ENCODE results near the gene UBTD2. TPM values are rescaled to one million over a fixed set of nuclear protein-coding genes. Genes with fewer than 3 reads are reported as not detected.

The UBTD2 gene
- total and polyA plus RNA-seq, 2 of the 4 experiments (the other 2 are of a cell fraction), result 11.2 to 20.6 TPM

GRCh38 chr5:172187118-172188032, 96.2 kb downstream of the UBTD2 start (continued):
- TF ChIP-seq USF2 (IDR thresholded peaks at IDR 0.05; ENCODE audit: low read depth, low read length) (no peak), NFE2L2 (IDR thresholded peaks at IDR 0.05; ENCODE audit: low read depth, low read length) (no peak)
